Measurements from ENCODE around the gene TBL2.
A peak's percentile ranks its signal among the peaks of the same experiment; 100 is the strongest.
"Not testable (repeated sequence)": the region's sequence is repeated elsewhere in the genome, so short reads cannot be mapped to it uniquely, and the experiment has no call there.

Gene TBL2

GRCh38 chr7:73606801-73607691, 28.7 kb upstream of the TBL2 start:
- peak; percentile 32 for DNase-seq

- DNase-seq, result no peak
Measured at GRCh38 chr7:73605601-73606220, 27.3 kb upstream of the TBL2 start.

- peak; percentile 11 for DNase-seq
Measured at GRCh38 chr7:73602721-73603651, 24.6 kb upstream of the TBL2 start.

GRCh38 chr7:73599916-73600315, 21.5 kb upstream of the TBL2 start:
- no peak for DNase-seq

- no peak for DNase-seq
Measured at GRCh38 chr7:73599151-73599882, 20.9 kb upstream of the TBL2 start.

GRCh38 chr7:73597978-73598782, 19.8 kb upstream of the TBL2 start:
- DNase-seq, result no peak

- DNase-seq, result no peak
Measured at GRCh38 chr7:73596191-73597065, 18.0 kb upstream of the TBL2 start.

- DNase-seq, result no peak
Measured at GRCh38 chr7:73595358-73595757, 17.0 kb upstream of the TBL2 start.

- DNase-seq, result no peak
Measured at GRCh38 chr7:73593207-73594045, 15.0 kb upstream of the TBL2 start.

GRCh38 chr7:73586911-73587310, 8.5 kb upstream of the TBL2 start:
- DNase-seq, result no peak

- no peak for DNase-seq
Measured at GRCh38 chr7:73585196-73585595, 6.8 kb upstream of the TBL2 start.

- no peak for DNase-seq
Measured at GRCh38 chr7:73582664-73583202, 4.4 kb upstream of the TBL2 start.

- not testable (repeated sequence) for DNase-seq
Measured at GRCh38 chr7:73581006-73581405, 2.6 kb upstream of the TBL2 start.

GRCh38 chr7:73577627-73578341, 595 bp downstream of the TBL2 start:
- DNase-seq, result no peak

GRCh38 chr7:73573791-73574190, 4.6 kb downstream of the TBL2 start:
- DNase-seq, result no peak

GRCh38 chr7:73573276-73573675, 5.1 kb downstream of the TBL2 start:
- DNase-seq, result no peak

GRCh38 chr7:73572767-73573186, 5.6 kb downstream of the TBL2 start:
- no peak for DNase-seq

- DNase-seq, result no peak
Measured at GRCh38 chr7:73570977-73571376, 7.4 kb downstream of the TBL2 start.

GRCh38 chr7:73570521-73570920, 7.9 kb downstream of the TBL2 start:
- no peak for DNase-seq

All from midbrain (tissue), 1 donor.